Measurements from ENCODE around the gene EFCAB13.

DNA sequence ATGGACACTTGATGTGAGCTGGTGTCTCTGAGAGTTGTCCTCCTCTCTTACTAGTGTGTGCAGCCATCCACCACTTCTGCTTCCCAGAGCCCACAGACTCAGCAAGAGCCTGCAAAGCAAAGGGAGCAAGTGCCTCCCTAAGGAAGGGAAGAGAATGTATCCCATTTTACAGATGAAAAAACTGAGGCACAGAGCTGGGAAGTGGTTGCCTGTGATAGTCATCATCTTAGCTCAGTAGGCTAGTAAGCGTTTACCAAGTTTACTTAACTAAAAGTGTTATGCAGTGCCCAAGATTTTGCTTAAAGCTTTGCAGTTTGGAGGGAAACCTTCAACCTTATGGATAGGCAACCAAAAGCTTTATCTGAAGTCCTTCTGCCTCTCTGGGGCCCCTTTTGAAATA, 23.0 kb upstream of the EFCAB13 start:
- no peak for TF ChIP-seq POLR2A (IDR thresholded peaks at IDR 0.05)
- TF ChIP-seq, protein P1, sequence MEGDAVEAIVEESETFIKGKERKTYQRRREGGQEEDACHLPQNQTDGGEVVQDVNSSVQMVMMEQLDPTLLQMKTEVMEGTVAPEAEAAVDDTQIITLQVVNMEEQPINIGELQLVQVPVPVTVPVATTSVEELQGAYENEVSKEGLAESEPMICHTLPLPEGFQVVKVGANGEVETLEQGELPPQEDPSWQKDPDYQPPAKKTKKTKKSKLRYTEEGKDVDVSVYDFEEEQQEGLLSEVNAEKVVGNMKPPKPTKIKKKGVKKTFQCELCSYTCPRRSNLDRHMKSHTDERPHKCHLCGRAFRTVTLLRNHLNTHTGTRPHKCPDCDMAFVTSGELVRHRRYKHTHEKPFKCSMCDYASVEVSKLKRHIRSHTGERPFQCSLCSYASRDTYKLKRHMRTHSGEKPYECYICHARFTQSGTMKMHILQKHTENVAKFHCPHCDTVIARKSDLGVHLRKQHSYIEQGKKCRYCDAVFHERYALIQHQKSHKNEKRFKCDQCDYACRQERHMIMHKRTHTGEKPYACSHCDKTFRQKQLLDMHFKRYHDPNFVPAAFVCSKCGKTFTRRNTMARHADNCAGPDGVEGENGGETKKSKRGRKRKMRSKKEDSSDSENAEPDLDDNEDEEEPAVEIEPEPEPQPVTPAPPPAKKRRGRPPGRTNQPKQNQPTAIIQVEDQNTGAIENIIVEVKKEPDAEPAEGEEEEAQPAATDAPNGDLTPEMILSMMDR (IDR thresholded peaks at IDR 0.05 in 4 of 5, conservative IDR thresholded peaks at IDR 0.05 in 1 of 5), result no peak

Data from gastrocnemius medialis (tissue), 4 donors.